ENCODE measurements around the gene LHX8. TPM values are rescaled to one million over a fixed set of nuclear protein-coding genes. Genes with fewer than 3 reads are reported as not detected.

LHX8 gene
- total and polyA plus RNA-seq, 9 of the 15 experiments (the other 6 are each of a cell fraction or from before 2014, with no cell fraction given), result not detected

DNA sequence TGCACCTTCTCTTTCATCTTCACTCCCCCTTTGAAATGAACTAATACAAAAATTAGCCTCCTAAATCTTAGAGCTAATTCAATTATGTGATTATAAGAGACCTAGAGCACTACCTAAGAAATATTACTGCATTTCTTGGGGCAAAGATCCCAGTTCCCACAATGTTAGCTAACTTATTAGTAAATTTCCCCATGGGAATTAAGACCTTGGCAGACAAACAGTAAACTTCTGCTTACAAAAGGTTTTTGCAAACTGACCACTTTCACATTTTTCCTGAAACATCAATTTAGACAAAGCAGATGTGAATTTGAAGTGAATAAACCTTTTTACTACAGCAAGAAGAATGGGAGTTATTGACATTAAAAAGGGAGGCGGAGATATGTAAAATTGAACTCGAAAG lies 34.6 kb upstream of the LHX8 start:
- WGBS (ENCODE audit: insufficient coverage, low coverage, missing lambda C conversion rate), result 0% methylated on average over 2 of the region's 2 CpGs
- TF ChIP-seq HCFC1 (IDR thresholded peaks at IDR 0.05; ENCODE audit: low read depth, low read length), result no peak
- no peak for TF ChIP-seq REST (IDR thresholded peaks at IDR 0.05; ENCODE audit: borderline replicate concordance)
- TF ChIP-seq REST (CRISPR knock-in tag; IDR thresholded peaks at IDR 0.05; ENCODE audit: low read depth), result no peak
- TF ChIP-seq ZBTB26 (CRISPR knock-in tag; IDR thresholded peaks at IDR 0.05), result no peak
- TF ChIP-seq CBX8 (IDR thresholded peaks at IDR 0.05; ENCODE audit: borderline replicate concordance, extremely low read depth, low read depth, low read length, poor library complexity, severe bottlenecking), result no peak
- no peak for TF ChIP-seq USF2 (CRISPR knock-in tag; IDR thresholded peaks at IDR 0.05)
- no peak for TF ChIP-seq MAFK (IDR thresholded peaks at IDR 0.05; ENCODE audit: low read length)
- TF ChIP-seq, protein P1, sequence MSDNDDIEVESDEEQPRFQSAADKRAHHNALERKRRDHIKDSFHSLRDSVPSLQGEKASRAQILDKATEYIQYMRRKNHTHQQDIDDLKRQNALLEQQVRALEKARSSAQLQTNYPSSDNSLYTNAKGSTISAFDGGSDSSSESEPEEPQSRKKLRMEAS (CRISPR knock-in tag; IDR thresholded peaks at IDR 0.05), result no peak
- TF ChIP-seq DMBX1 (CRISPR knock-in tag; IDR thresholded peaks at IDR 0.05; ENCODE audit: borderline replicate concordance), result no peak
- TF ChIP-seq THRAP3 (IDR thresholded peaks at IDR 0.05; ENCODE audit: borderline replicate concordance), result no peak
- TF ChIP-seq RAD51 (IDR thresholded peaks at IDR 0.05; ENCODE audit: borderline replicate concordance, low read depth), result no peak
- H3K4me2 ChIP-seq (ENCODE audit: insufficient read depth, low read length), result no peak overlapping the region
- no peaks in the 10 kb centered on the region for H3K9me3 ChIP-seq (replicated peaks; ENCODE audit: control insufficient read depth, insufficient read depth, low read depth, low read length)
- ATAC-seq (no peak), DNase-seq (ENCODE audit: extremely low read depth in 1 of 4, low spot score in 3 of 4) (no peak), FAIRE-seq (no peak)
- POLR2A ChIA-PET, result no interaction called here
- H3K4me1 ChIP-seq (replicated peaks in 1 of 2; ENCODE audit: control insufficient read depth in 2 of 2, insufficient read depth in 2 of 2, low read length in 2 of 2), result no peaks in the 10 kb centered on the region
- H4K20me1 ChIP-seq (replicated peaks; ENCODE audit: control insufficient read depth, insufficient read depth, low read length), result no peaks in the 10 kb centered on the region
- intact Hi-C loops (cut with micrococcal nuclease), result no loop called here
- no peaks in the 10 kb centered on the region for H3K36me3 ChIP-seq (ENCODE audit: control insufficient read depth, insufficient read depth, low read length)
- H3K9me1 ChIP-seq (ENCODE audit: control insufficient read depth, insufficient read depth, low read length), result no peaks in the 10 kb centered on the region
- in situ Hi-C loops (cut with MboI), result no loop called here
- no peak overlapping the region for H2AFZ ChIP-seq (ENCODE audit: low read depth, low read length)
- H3K4me3 ChIP-seq, result no peak overlapping the region
- BruUV-seq (replicated peaks), result no TSS peak
- no peak overlapping the region for H3K27ac ChIP-seq (ENCODE audit: extremely low read depth, low read depth, low read length)
- H3K27me3 ChIP-seq (ENCODE audit: control insufficient read depth in 2 of 2, insufficient read depth in 2 of 2, low read length in 2 of 2), result no peaks in the 10 kb centered on the region
- CTCF ChIA-PET (ENCODE audit: low intra/inter-chr PET ratio), result no interaction called here
- H3K79me2 ChIP-seq (ENCODE audit: control insufficient read depth, insufficient read depth, low read length), result no peaks in the 10 kb centered on the region
- no peak overlapping the region for H3K9ac ChIP-seq (ENCODE audit: insufficient read depth in 1 of 2, low read depth in 2 of 2, low read length in 2 of 2)
